Thymus (tissue), 11 donors: ENCODE results near the gene NETO2. TPM values are rescaled to one million over a fixed set of nuclear protein-coding genes. Genes with fewer than 3 reads are reported as not detected.
A peak's percentile ranks its signal among the peaks of the same experiment; 100 is the strongest.

Source experiments
- DNase-seq, 9 donors: peaks; one replicate each; pipeline ENCODE4 v3.0.0-alpha.2; 2013; ENCODE audit warnings: low spot score in 9 of 9, low read depth in 6 of 9, missing footprints in 1 of 9
- H3K27ac ChIP-seq, 2 donors: one replicate each; pipeline ENCODE4 v1.5.1; 2013; ENCODE audit warnings: control low read depth in 1 of 2, low read depth in 1 of 2, low read length in 1 of 2, mild to moderate bottlenecking in 1 of 2, moderate library complexity in 1 of 2
- H3K27me3 ChIP-seq, 2 donors: one replicate each; pipeline ENCODE4 v1.5.1; 2013; ENCODE audit warnings: low read length in 1 of 2; ENCODE audit not compliant: control insufficient read depth in 2 of 2, insufficient read depth in 1 of 2
- H3K36me3 ChIP-seq, 2 donors: one replicate each; pipeline ENCODE4 v1.5.1; 2013; ENCODE audit warnings: low read length in 1 of 2, mild to moderate bottlenecking in 1 of 2, moderate library complexity in 1 of 2; ENCODE audit not compliant: control insufficient read depth in 2 of 2, insufficient read depth in 2 of 2
- H3K4me1 ChIP-seq, 2 donors: one replicate each; pipeline ENCODE4 v1.5.1; 2013; ENCODE audit warnings: low read length in 2 of 2; ENCODE audit not compliant: control insufficient read depth in 2 of 2, insufficient read depth in 2 of 2
- H3K4me3 ChIP-seq, 2 donors: one replicate each; pipeline ENCODE4 v1.5.1; 2013; ENCODE audit warnings: low read length in 2 of 2, control low read depth in 1 of 2, mild to moderate bottlenecking in 1 of 2
- H3K9me3 ChIP-seq, 2 donors: one replicate each; pipeline ENCODE4 v1.5.1; 2013; ENCODE audit warnings: low read length in 1 of 2, mild to moderate bottlenecking in 1 of 2; ENCODE audit not compliant: control insufficient read depth in 2 of 2, insufficient read depth in 1 of 2
- WGBS: extraction: QIAGEN DNeasy Blood & Tissue Kit; methylation state at CpG from one replicate; pipeline ENCODE4 v1.1.7; 2013; 5-methylcytosine and 5-hydroxymethylcytosine counted together
- polyA plus RNA-seq: library from polyadenylated mRNA; stranded (reverse); fragments of 200-250 nt; gene quantifications from one replicate; pipeline ENCODE4 v1.2.3, GENCODE V29; 2013
- total RNA-seq: library from RNA; stranded (reverse); fragments of 120-200 nt; gene quantifications from one replicate; pipeline ENCODE4 v1.2.4, GENCODE V29; 2013
- donor health status: healthy.

The NETO2 gene
- total and polyA plus RNA-seq, 2 donors: 8.4 to 10.1 TPM

DNA sequence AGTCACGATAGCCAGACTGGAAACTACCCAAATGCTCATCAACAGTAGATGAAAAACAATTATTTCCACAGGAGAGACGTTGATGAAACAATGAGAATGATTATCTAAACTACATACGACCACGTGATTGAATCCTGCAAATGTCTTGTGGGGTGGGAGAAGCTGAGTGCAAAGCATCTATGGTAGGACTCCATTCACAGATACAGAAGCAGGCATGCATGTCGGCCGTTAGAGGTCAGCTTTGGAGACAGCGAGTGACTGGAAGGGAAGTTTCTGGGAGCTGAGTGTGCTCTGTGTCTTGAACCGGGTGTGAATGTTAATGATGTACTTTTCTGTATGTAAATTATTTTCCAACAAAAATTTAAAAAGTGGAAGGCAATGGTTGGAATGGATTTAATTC, 98.7 kb downstream of the NETO2 start:
- Histone ChIP-seq H3K36me3 (no peaks in the 10 kb centered on the region), H3K4me1 (no peaks in the 10 kb centered on the region), H3K27me3 (no peaks in the 10 kb centered on the region), H3K4me3 (no peak overlapping the region), H3K27ac (no peak overlapping the region), H3K9me3 (no peaks in the 10 kb centered on the region)
- no peak for DNase-seq
- WGBS: 43% methylated on average over 8 of the region's 8 CpGs

DNA sequence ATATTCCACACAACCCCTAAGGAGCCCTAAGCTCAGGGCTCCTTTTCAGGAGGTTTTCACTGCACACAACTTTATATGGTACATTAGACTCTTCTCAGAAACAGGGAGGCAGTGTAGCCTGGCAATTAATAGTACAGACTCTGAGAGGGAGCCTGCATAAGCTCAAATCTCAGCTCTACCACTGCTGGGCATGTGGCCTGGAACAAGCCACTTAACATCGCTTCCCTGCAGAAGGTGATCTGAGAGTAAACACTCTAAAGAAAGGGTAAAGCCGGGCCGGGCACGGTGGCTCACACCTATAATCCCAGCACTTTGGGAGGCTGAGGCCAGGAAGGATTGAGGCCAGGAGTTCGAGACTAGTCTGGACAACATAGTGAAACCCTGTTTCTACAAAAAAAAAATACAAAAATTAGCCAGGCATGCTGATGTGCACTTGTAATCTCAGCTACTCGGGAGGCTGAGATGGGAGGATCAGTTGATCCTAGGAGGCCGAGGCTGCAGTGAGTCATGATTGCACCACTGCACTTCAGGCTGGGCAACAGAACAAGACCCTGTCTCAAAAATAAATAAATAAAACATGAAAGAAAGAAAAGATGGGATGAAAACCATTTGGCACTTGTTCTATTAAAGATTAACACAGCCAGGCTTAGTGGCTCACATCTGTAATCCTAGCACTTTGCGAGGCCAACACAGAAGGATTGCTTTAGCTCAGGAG, 99.6 kb downstream of the NETO2 start:
- Histone ChIP-seq H3K27ac (no peak overlapping the region), H3K9me3 (no peaks in the 10 kb centered on the region), H3K27me3 (no peaks in the 10 kb centered on the region), H3K4me1 (no peaks in the 10 kb centered on the region), H3K36me3 (no peaks in the 10 kb centered on the region), H3K4me3 (no peak overlapping the region)
- no peak for DNase-seq
- 97% methylated on average over 8 of the region's 8 CpGs for WGBS

DNA sequence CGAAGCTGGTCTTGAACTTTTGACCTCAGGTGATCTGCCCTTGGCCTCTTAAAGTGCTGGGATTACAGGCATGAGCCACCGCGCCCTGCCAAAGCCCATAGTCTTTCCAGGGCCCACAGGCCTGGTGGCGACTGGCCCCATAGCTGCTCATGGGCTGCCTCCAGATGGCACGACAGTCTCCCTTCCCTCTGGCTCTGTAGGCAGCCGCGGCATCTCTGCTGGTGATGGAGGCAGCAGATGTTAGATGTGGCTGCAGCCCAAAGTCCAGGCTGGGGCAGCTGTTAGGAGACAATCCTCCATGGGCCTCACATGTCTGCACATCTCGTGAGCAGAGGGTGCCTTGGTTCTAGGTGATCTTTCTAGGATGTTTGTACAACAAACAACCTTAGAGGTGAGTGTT, 100.5 kb downstream of the NETO2 start:
- no peaks in the 10 kb centered on the region for H3K4me1 ChIP-seq
- no peak overlapping the region for H3K27ac ChIP-seq
- no peak overlapping the region for H3K4me3 ChIP-seq
- DNase-seq: no peak
- H3K9me3 ChIP-seq: no peaks in the 10 kb centered on the region
- peaks cover 0 to 3% of the 10 kb centered on the region in 2 donors for H3K27me3 ChIP-seq
- WGBS: 97% methylated on average over 8 of the region's 8 CpGs
- H3K36me3 ChIP-seq: no peaks in the 10 kb centered on the region

DNA sequence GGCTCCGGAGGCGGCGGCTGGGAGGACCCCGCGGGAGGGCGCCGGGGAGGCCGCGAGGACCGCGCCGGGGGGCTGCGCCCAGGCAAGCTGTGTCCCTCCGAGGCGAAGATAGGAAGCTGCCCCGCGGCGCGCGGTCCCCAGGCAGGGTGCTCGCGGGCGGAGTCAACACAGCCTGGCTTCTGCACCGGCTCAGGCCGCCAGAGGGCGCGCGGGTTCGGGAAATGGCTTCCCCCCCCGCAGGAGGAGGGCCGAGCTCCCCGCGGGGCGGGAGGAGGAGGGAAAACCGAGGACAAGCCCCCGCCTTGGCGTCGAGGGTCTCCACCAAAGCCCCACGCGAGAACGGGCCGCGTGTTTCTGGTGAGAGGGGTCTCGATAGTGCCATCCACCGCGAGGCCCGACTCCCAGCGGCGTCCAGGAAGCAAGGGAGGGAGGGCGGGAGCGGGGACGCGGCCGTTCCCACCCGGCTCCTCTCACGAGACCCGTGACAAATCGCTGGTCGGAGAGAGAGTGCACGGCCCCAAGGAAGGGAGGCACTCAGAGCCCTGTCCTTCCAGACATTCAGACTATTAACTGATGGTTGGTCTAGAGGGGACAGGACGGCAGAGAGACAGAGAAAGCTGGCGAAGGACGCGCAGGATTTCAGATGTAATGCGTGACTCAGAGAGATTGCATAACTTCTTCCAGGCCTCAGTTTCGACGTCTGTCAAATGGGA, 105.8 kb downstream of the NETO2 start:
- Histone ChIP-seq H3K27ac (no peak overlapping the region), H3K4me1 (peaks cover 0 to 3% of the 10 kb centered on the region in 2 donors), H3K36me3 (no peaks in the 10 kb centered on the region), H3K4me3 (peak overlapping the region; percentile 36 to 60), H3K27me3 (peaks cover 0 to 22% of the 10 kb centered on the region in 2 donors), H3K9me3 (no peaks in the 10 kb centered on the region)
- DNase-seq: peak; percentile 26 to 86 (median 75)
- WGBS: 6% methylated on average over 67 of the region's 67 CpGs

DNA sequence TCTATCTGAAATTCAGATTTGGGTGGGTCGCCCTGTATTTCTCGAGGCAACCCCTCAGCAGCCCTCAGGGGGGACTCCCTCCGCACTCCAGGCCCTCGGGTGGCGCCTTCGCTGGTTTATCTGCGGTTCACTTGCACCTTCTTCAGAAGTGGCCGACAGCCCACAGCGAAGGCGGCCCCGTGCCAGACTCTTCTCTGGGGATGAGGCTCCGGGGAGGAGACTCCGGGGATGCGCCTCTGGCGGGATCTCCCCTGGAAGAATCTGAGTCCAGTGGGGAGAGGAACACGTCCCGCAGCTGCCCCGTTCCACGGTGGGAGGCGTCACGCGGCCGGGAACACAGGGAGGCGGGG, 106.4 kb downstream of the NETO2 start:
- Histone ChIP-seq H3K9me3 (no peaks in the 10 kb centered on the region), H3K4me3 (peak overlapping the region; percentile 13 to 60), H3K27me3 (peaks cover 0 to 22% of the 10 kb centered on the region in 2 donors), H3K27ac (no peak overlapping the region), H3K36me3 (no peaks in the 10 kb centered on the region), H3K4me1 (peaks cover 0 to 3% of the 10 kb centered on the region in 2 donors)
- peak in 2 of 9 donors; percentile 4 to 18 for DNase-seq
- WGBS: 2% methylated on average over 24 of the region's 24 CpGs

DNA sequence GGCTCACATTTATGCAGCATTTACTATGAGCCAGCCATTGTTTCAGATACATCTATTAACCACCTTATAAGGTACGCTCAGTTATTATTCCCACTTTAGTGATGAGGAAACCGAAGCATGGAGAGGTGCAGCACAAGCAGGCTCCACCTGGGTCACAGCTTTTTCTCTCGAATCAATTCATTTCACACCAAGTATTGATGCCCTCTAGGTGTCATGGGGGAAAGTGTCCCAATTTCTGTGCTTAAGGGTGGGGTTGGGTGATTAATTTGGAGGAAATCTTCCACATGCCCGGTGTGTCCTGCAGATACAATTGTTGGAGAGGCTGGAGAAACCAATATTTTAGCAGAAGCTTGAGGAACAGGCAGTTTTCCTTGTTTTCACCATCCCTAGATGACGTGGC, 107.5 kb downstream of the NETO2 start:
- no peaks in the 10 kb centered on the region for H3K36me3 ChIP-seq
- H3K27me3 ChIP-seq: peaks cover 0 to 22% of the 10 kb centered on the region in 2 donors
- H3K27ac ChIP-seq: no peak overlapping the region
- no peak overlapping the region for H3K4me3 ChIP-seq
- no peaks in the 10 kb centered on the region for H3K9me3 ChIP-seq
- no peak for DNase-seq
- H3K4me1 ChIP-seq: peaks cover 0 to 3% of the 10 kb centered on the region in 2 donors
- WGBS: 92% methylated on average over 5 of the region's 5 CpGs

DNA sequence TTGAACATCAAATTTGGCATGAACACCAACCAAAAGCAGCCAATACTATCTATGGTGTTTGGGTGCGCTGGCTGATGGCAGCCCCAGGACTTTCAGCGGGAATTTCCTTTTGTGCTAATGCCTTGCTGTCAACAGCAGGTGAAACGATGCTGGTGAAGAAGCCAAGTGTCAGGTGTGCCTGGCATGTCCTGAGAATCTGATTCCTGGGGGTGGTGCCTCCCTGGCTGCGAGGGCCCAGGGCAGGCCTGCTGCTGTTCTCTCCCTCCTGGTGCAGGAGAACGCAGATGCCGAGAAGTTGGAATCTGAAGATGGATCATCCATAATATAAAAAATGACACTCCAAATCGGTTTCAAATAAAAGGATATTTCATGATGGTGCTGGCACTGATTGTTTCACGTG, 108.3 kb downstream of the NETO2 start:
- Histone ChIP-seq H3K9me3 (no peaks in the 10 kb centered on the region), H3K36me3 (no peaks in the 10 kb centered on the region), H3K27ac (no peak overlapping the region), H3K27me3 (peaks cover 0 to 22% of the 10 kb centered on the region in 2 donors), H3K4me3 (no peak overlapping the region), H3K4me1 (peaks cover 0 to 3% of the 10 kb centered on the region in 2 donors)
- WGBS: 89% methylated on average over 8 of the region's 8 CpGs
- no peak for DNase-seq

DNA sequence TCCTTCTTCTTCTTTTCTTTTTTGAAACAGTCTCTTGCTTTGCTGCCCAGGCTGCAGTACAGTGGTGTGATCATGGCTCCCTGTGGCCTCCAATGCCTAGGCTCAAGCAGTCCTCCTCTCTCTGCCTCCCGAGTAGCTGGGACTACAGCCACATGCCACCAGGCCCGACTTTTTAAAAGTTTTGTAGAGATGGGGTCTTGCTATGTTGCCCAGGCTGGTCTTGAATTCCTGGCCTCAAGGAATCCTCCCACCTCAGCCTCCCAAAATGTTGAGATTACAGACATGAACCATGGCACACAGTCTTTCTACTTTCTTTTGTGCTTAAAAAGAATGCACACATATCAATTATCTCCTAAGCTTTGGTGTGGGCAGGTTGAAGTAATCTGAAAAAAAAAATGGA, 109.3 kb downstream of the NETO2 start:
- no peaks in the 10 kb centered on the region for H3K36me3 ChIP-seq
- 91% methylated on average over 2 of the region's 2 CpGs for WGBS
- no peak overlapping the region for H3K27ac ChIP-seq
- no peaks in the 10 kb centered on the region for H3K9me3 ChIP-seq
- peaks cover 0 to 22% of the 10 kb centered on the region in 2 donors for H3K27me3 ChIP-seq
- H3K4me1 ChIP-seq: peaks cover 0 to 3% of the 10 kb centered on the region in 2 donors
- H3K4me3 ChIP-seq: no peak overlapping the region
- no peak for DNase-seq

DNA sequence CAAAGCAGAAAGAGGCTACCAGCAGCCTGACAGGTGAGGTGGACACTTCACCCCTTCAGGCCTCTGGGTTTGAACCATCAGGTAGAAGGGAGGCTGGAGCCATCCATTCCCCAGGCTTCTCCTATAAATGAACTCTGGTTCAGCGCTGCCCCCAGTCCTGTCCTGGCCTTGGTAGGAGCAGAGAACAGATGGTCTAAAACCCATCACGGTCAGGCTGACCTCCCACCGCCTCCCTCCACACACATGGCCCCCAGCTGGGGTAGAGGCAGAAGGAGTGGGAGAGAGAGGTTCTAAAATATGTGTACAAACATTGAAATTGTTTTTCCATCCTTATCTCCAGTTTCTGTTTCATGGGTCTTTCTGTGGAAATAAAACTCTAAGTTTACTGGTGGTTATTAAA, 110.6 kb downstream of the NETO2 start:
- WGBS: 97% methylated on average over 3 of the region's 3 CpGs
- peaks cover 0 to 3% of the 10 kb centered on the region in 2 donors for H3K4me1 ChIP-seq
- peaks cover 0 to 18% of the 10 kb centered on the region in 2 donors for H3K27me3 ChIP-seq
- no peaks in the 10 kb centered on the region for H3K36me3 ChIP-seq
- no peak overlapping the region for H3K27ac ChIP-seq
- DNase-seq: no peak
- H3K9me3 ChIP-seq: no peaks in the 10 kb centered on the region
- no peak overlapping the region for H3K4me3 ChIP-seq
